Ectodermal cell (in vitro differentiated cells): ENCODE results near the gene KCTD16.

Experiments
- H3K27ac ChIP-seq: 2 replicates; pipeline ENCODE4 v1.7.0; 2013; ENCODE audit warnings: mild to moderate bottlenecking, low read depth, low read length; ENCODE audit not compliant: insufficient read depth, poor library complexity, severe bottlenecking
- H3K27me3 ChIP-seq: 2 replicates; pipeline ENCODE4 v1.7.0; 2013; ENCODE audit warnings: mild to moderate bottlenecking, low read length; ENCODE audit not compliant: insufficient read depth, control insufficient read depth, poor library complexity, severe bottlenecking
- H3K36me3 ChIP-seq: one replicate; pipeline ENCODE4 v1.7.0; 2013; ENCODE audit warnings: low read length; ENCODE audit not compliant: control insufficient read depth, insufficient read depth
- H3K4me1 ChIP-seq: one replicate; pipeline ENCODE4 v1.7.0; 2013; ENCODE audit warnings: low read length; ENCODE audit not compliant: control insufficient read depth, insufficient read depth
- H3K4me3 ChIP-seq: 2 replicates; pipeline ENCODE4 v1.7.0; 2013; ENCODE audit warnings: low read depth, low read length, control low read depth; ENCODE audit not compliant: insufficient read depth
- H3K9me3 ChIP-seq: 2 replicates; pipeline ENCODE4 v1.7.0; 2013; ENCODE audit warnings: mild to moderate bottlenecking, low read length, moderate library complexity; ENCODE audit not compliant: control insufficient read depth
- WGBS, 2 experiments: methylation state at CpG; one replicate each; pipeline ENCODE4 v1.1.7; 2013; ENCODE audit warnings: missing lambda C conversion rate in 2 of 2; 5-methylcytosine and 5-hydroxymethylcytosine counted together

KCTD16 gene

DNA sequence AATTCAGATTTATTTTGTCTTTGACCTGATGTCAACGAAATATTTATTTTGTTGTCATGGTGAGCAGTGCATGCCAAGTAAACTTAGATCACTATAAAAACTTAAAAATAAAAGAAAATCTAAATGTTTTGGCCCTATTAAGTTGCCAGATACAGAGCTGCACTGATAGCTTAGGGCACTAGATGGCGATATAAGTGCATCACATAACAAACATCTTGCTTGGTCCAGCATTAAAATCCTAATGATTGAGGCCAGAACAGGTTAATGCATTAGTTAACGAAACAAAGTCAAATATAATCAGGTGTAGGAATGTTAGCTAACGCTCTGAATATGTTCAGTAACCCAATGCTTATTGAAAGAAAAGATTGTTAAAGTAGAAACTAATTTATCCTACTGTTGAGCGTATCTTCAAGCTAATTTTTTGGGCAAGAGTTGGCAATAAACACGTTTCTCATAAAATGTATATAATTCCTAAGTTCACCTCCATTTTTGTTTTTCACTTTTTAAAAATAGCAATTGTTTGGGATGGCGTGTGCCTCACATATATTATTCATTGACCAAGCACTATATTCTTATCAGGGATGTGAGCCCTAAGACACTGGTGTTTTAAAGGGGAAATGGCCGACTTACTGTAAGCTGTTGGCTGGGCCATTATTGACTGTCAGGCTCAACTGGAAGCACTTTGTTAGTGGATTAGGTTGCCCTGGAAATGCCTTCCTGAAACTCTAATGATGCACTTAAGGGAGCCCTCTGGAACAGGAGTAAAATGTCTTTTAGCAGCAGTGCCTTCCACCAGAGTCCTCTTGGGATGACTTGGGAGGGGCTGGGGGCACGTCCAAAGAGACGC, 33.3 kb downstream of the KCTD16 start:
- no peak overlapping the region for H3K27ac ChIP-seq
- H3K4me3 ChIP-seq: no peak overlapping the region

DNA sequence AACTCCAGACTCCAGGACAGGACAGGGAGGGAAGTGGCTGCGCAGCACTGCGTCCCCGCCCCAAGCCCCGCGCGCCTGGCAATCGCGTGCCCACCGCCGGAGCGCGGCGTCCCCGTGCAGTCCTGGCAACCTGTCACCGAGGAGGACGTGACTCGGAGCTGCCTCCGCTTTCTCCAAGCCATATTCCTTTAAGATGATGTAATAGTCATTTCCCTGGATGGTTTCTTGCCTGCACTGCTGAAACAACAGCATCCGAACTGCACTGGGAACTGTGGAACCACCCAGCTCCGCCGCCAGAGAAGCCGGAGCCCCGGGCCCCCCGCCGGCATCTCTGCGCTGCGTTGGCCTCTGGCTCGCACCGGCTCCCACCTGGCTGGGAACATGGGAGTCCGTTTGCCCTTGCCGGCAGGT, 34.5 kb downstream of the KCTD16 start:
- Histone ChIP-seq H3K4me1 (peaks cover 5% of the 10 kb centered on the region), H3K4me3 (peak overlapping the region; percentile 40), H3K27ac (no peak overlapping the region), H3K9me3 (no peaks in the 10 kb centered on the region), H3K27me3 (peaks cover 27% of the 10 kb centered on the region), H3K36me3 (no peaks in the 10 kb centered on the region)
- WGBS, 2 experiments: 1 to 2% methylated on average over 31 of the region's 31 CpGs

More for the DNA sequence above, 33.3 kb downstream of the KCTD16 start:
- 51 to 58% methylated on average over 6 to 9 of the region's 10 CpGs for WGBS, 2 experiments
- H3K27me3 ChIP-seq: peaks cover 27% of the 10 kb centered on the region
- H3K9me3 ChIP-seq: no peaks in the 10 kb centered on the region
- no peaks in the 10 kb centered on the region for H3K36me3 ChIP-seq
- H3K4me1 ChIP-seq: peaks cover 5% of the 10 kb centered on the region

DNA sequence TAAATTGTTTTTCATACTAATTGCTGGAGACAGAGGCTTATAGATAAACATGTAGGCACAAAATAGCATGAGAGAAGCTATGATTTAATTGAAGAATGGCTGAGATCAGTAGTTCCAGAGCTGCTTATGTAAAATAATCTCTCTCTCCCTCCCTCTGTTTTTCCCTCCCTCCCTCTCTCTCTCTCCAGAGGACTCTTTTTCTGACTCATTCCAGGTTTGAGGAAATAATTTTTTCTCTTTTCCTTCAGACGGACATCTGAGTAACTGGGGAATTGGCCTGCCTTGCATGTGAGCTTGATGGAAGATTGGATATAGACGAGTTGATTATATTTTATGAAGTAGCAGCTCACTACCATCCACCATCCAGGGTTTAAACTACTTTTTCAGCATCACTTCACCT, 35.5 kb downstream of the KCTD16 start:
- no peaks in the 10 kb centered on the region for H3K36me3 ChIP-seq
- peaks cover 27% of the 10 kb centered on the region for H3K27me3 ChIP-seq
- H3K4me1 ChIP-seq: peaks cover 5% of the 10 kb centered on the region
- no peak overlapping the region for H3K27ac ChIP-seq
- no peak overlapping the region for H3K4me3 ChIP-seq
- no peaks in the 10 kb centered on the region for H3K9me3 ChIP-seq
- WGBS, 2 experiments: 100% methylated on average over 1 of the region's 2 CpGs; no CpG with 5 or more reads in 1 of the 2 experiments

DNA sequence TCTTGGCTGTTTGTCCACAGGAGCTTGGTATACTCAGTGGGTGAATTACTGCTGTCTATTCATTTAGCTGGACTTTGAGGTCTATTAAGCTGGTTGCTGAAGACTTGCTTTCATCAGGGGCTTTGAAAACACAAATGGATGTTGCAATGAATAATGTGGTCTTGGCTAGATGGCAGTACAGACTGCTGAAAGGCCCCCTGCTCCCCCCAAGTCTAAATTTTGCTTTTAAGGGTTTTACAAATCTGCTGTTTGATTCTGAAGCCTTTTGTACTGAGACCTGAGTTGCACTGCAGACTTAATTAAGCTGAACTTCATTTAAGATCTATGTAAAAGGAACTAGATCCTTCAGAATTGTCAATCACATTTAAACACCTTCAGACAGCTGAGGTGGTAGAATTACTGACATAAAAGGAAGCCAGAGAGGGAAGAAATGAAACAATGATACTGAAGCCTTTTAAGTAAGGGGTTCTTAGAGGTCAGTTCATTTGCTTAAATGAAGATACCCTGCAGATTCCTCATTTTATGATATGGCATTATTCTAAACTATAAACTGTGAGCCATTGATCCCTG, 37.3 kb downstream of the KCTD16 start:
- Histone ChIP-seq H3K4me3 (no peak overlapping the region), H3K27me3 (peaks cover 27% of the 10 kb centered on the region), H3K27ac (no peak overlapping the region), H3K9me3 (no peaks in the 10 kb centered on the region), H3K36me3 (no peaks in the 10 kb centered on the region), H3K4me1 (peaks cover 5% of the 10 kb centered on the region)

- WGBS, 2 experiments: 88 to 92% methylated on average over 3 to 4 of the region's 4 CpGs
- Histone ChIP-seq H3K9me3 (no peaks in the 10 kb centered on the region), H3K36me3 (no peaks in the 10 kb centered on the region), H3K4me1 (peaks cover under 1% of the 10 kb centered on the region), H3K4me3 (no peak overlapping the region), H3K27me3 (peaks cover 25% of the 10 kb centered on the region), H3K27ac (no peak overlapping the region)
Observed at GRCh38 chr5:144209361-144209760, 38.7 kb downstream of the KCTD16 start.

DNA sequence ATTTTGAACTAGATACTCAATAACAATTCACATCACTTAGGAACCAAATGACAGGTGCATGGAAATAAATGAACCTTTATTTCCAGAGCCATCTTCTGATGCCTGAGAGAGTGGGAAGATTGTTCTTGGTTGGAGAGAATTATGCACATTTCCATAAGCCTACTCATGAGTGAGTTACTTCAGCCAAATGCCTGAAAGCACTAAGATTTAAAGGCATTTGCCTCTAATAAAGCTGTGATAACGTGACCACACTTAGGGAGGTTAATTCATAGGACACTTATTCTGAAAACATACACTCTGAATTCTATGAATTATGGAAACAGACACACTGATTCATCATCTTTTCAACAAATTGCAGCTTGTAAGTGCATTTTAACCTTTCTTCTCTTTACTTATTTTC, 40.0 kb downstream of the KCTD16 start:
- 89 to 100% methylated on average over 1 of the region's 1 CpG for WGBS, 2 experiments
- Histone ChIP-seq H3K4me3 (no peak overlapping the region), H3K27me3 (peaks cover 14% of the 10 kb centered on the region)

GRCh38 chr5:144219869-144220268, 49.2 kb downstream of the KCTD16 start:
- WGBS, 2 experiments: 88 to 89% methylated on average over 3 of the region's 3 CpGs
- no peaks in the 10 kb centered on the region for H3K27me3 ChIP-seq
- H3K36me3 ChIP-seq: no peaks in the 10 kb centered on the region
- no peaks in the 10 kb centered on the region for H3K4me1 ChIP-seq
- no peak overlapping the region for H3K27ac ChIP-seq
- no peak overlapping the region for H3K4me3 ChIP-seq
- H3K9me3 ChIP-seq: no peaks in the 10 kb centered on the region

More for the DNA sequence above, 40.0 kb downstream of the KCTD16 start:
- no peak overlapping the region for H3K27ac ChIP-seq
- no peaks in the 10 kb centered on the region for H3K36me3 ChIP-seq
- no peaks in the 10 kb centered on the region for H3K4me1 ChIP-seq
- H3K9me3 ChIP-seq: no peaks in the 10 kb centered on the region

DNA sequence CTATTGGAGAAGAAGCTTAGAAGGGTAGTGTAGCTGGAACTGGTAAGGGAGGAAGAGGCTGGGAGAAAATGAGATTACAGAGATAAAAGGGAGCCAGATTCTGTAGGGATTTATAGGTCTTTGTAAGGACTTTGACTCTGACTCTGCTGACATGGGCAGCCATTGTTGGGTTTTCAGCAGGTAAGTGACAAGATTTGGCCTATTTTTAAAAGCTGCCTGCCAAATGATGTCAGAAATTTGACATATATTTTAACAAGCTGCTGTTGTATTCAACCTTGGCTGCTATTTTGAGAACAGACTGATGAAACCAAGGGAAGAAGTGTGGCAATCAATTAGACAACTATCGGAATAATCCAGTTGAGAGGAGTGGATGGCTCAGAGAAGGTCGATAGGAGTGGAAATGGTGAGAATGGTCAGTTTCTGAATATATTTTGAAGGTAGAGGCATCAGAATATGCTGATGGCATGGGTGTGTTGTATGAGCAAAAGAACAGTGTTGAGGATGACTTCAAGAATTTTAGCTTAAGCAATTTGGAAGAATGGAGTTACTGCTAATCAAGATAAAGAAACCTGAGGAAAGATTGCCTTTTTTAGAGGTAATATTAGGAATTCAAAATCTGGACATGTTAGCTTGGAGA, 56.8 kb downstream of the KCTD16 start:
- H3K27me3 ChIP-seq: no peaks in the 10 kb centered on the region
- no peaks in the 10 kb centered on the region for H3K9me3 ChIP-seq
- H3K27ac ChIP-seq: no peak overlapping the region
- WGBS, 2 experiments: 94% methylated on average over 2 of the region's 2 CpGs
- no peaks in the 10 kb centered on the region for H3K36me3 ChIP-seq
- H3K4me3 ChIP-seq: no peak overlapping the region
- H3K4me1 ChIP-seq: no peaks in the 10 kb centered on the region

DNA sequence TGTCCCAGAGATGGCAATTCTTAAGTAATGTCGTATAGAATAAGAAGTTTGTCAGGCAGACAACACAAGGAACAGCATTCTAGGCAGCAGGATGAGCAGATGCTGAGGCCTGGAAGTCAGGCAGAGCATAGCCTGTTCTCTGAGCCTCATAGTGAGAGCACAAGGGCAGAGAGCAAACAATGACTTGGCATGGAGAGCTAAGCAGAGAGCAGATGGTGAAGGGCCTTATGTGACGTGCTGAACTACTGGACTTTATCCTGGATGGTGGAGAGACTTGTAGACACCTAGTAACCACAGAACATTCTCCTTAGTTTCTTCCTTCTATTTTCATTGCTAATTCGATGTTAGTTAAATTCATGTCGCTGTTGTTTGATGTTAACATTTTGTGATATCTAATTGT, 60.1 kb downstream of the KCTD16 start:
- Histone ChIP-seq H3K36me3 (no peaks in the 10 kb centered on the region), H3K4me1 (no peaks in the 10 kb centered on the region), H3K9me3 (no peaks in the 10 kb centered on the region), H3K27ac (no peak overlapping the region), H3K4me3 (no peak overlapping the region), H3K27me3 (no peaks in the 10 kb centered on the region)
- WGBS, 2 experiments: 85 to 98% methylated on average over 2 to 4 of the region's 4 CpGs

DNA sequence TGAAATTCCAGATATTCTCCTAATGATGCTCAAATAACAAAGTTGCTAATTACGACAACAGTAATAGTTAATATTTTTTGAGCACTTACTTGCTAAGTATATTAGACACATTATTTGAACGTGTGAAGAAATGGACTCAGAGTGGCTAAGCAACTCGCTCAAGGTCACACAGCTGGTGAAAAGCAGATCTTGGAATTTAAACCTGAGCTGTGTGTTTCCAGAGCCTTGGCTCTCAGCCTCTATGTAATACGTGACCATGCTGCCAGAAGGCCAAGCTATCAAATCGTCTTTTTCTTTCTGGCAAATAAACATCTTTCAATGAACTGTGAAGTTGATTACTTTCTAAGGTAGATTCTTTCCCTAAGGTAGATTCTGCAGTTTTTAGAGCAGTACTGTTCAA, 61.6 kb downstream of the KCTD16 start:
- 93 to 94% methylated on average over 3 to 5 of the region's 5 CpGs for WGBS, 2 experiments
- no peaks in the 10 kb centered on the region for H3K36me3 ChIP-seq
- H3K27me3 ChIP-seq: no peaks in the 10 kb centered on the region
- H3K4me3 ChIP-seq: no peak overlapping the region
- H3K9me3 ChIP-seq: no peaks in the 10 kb centered on the region
- no peaks in the 10 kb centered on the region for H3K4me1 ChIP-seq
- H3K27ac ChIP-seq: no peak overlapping the region
